ENCODE results near the gene TSPAN18. TPM values are rescaled to one million over a fixed set of nuclear protein-coding genes. Genes with fewer than 3 reads are reported as not detected.

Gene TSPAN18
- total RNA-seq, 1 experiment from 2014 or later = 31.5 TPM

GRCh38 chr11:44978961-44979331 lies 252.2 kb downstream of the TSPAN18 start:
- H3K27me3 ChIP-seq = peaks cover 13% of the 10 kb centered on the region; the same call in 1 of the 2 replicates
- no peak overlapping the region for H3K4me3 ChIP-seq
- DNase-seq = no peak
- no peaks in the 10 kb centered on the region for H3K36me3 ChIP-seq
- no peaks in the 10 kb centered on the region for H3K9me3 ChIP-seq (replicated peaks)
- H3K27ac ChIP-seq = no peak overlapping the region
- no peaks in the 10 kb centered on the region for H3K4me1 ChIP-seq

- no peak overlapping the region for H3K4me3 ChIP-seq
- no peaks in the 10 kb centered on the region for H3K9me3 ChIP-seq (replicated peaks)
- no peaks in the 10 kb centered on the region for H3K36me3 ChIP-seq
- H3K4me1 ChIP-seq = no peaks in the 10 kb centered on the region
- no peak for DNase-seq
- H3K27ac ChIP-seq = no peak overlapping the region
- H3K27me3 ChIP-seq = peaks cover 16% of the 10 kb centered on the region
These were observed 253.0 kb downstream of the TSPAN18 start for GRCh38 chr11:44979543-44980399.

GRCh38 chr11:44980533-44981427 lies 254.0 kb downstream of the TSPAN18 start:
- Histone ChIP-seq H3K36me3 (no peaks in the 10 kb centered on the region), H3K4me1 (no peaks in the 10 kb centered on the region), H3K4me3 (no peak overlapping the region), H3K27me3 (peaks cover 26% of the 10 kb centered on the region), H3K27ac (no peak overlapping the region), H3K9me3 (replicated peaks) (no peaks in the 10 kb centered on the region)
- no peak for DNase-seq

Other genes with a start within 250 kb of the TSPAN18 start
- 81.8 and 90.6 TPM in 2 replicates for gene CD82, start 161.3 kb upstream of the TSPAN18 start, total RNA-seq (2014; rRNA removed; shearing (Covaris generic))
- gene TP53I11, start 223.9 kb downstream of the TSPAN18 start, total RNA-seq (2014; rRNA removed; shearing (Covaris generic)) = 13.4 and 14.7 TPM in 2 replicates

All from SJCRH30 (cell line).